K562 (cell line): ENCODE measurements around the gene LTBP4. TPM values are rescaled to one million over a fixed set of nuclear protein-coding genes. Genes with fewer than 3 reads are reported as not detected.

Experiments
- OTX1 ChIP-seq: fragments of 450-650 bp; formaldehyde crosslinking; IDR thresholded peaks from 2 replicates; pipeline ENCODE4 v1.4.0; 2022; ENCODE audit warnings: mild to moderate bottlenecking
- REST ChIP-seq, 2 experiments: fragments of 450-650 bp; formaldehyde crosslinking in 1 of 2; IDR thresholded peaks; 2 replicates each; pipeline versions ENCODE4 v1.4.0 to v1.6.1; 2014 to 2020; ENCODE audit warnings: mild to moderate bottlenecking in 2 of 2, borderline replicate concordance in 1 of 2, low read depth in 1 of 2
- polyA plus RNA-seq, 8 experiments: library from polyadenylated mRNA; depleted of rRNA in 4 of 8; stranded (reverse) in 5 of 8; unstranded in 3 of 8; fragments of >200 nt; fragmentation: Nextera tagmentation in 2 of 8; fragmentation: Illumina TruSeq in 1 of 8; extraction: Ambion mirVana in 2 of 8; extraction: Trizol in 1 of 8; gene quantifications; 2 replicates each; pipeline versions ENCODE4 v1.2.1 to v1.2.3, GENCODE V29; 2011 to 2014; ENCODE audit warnings: inconsistent platforms in 1 of 8, missing spikeins in 1 of 8
- total RNA-seq, 7 experiments: library from RNA; depleted of rRNA in 6 of 7; stranded (reverse); fragments of >200 nt in 6 of 7; fragmentation: Illumina TruSeq in 2 of 7; extraction: Trizol in 2 of 7; gene quantifications; 2 replicates each; pipeline versions ENCODE4 v1.2.1 to v1.2.3, GENCODE V29; 2011 to 2021; ENCODE audit warnings: low replicate concordance in 1 of 7

The LTBP4 gene
- total and polyA plus RNA-seq, 9 of the 15 experiments (the other 6 are each of a cell fraction or from before 2014, with no cell fraction given), result 0.35 to 160 (median 31.6) TPM

- TF ChIP-seq REST (IDR thresholded peaks at IDR 0.05; ENCODE audit: borderline replicate concordance) (no peak), REST (CRISPR knock-in tag; IDR thresholded peaks at IDR 0.05; ENCODE audit: low read depth) (0 out of 2 replicates have a peak, but pooled peaks have one; percentile 11), OTX1 (CRISPR knock-in tag) (0 out of 2 replicates have a peak, but pooled peaks have one; percentile 61)
- TF ChIP-seq, all 486 proteins: peak for 28
Observed at GRCh38 chr19:40604171-40604646, 3.0 kb downstream of the LTBP4 start (continued).
